C1 segment of cervical spinal cord (tissue), 14 donors: Measurements from ENCODE around the gene ZMIZ2.
"Not testable (repeated sequence)": the region's sequence is repeated elsewhere in the genome, so short reads cannot be mapped to it uniquely, and the experiment has no call there.

ENCODE experiments used
- DNase-seq, 14 donors: peaks; one replicate each; lab custom pipeline; 2025; lab: John Stamatoyannopoulos, UW

ZMIZ2 gene, protein sequence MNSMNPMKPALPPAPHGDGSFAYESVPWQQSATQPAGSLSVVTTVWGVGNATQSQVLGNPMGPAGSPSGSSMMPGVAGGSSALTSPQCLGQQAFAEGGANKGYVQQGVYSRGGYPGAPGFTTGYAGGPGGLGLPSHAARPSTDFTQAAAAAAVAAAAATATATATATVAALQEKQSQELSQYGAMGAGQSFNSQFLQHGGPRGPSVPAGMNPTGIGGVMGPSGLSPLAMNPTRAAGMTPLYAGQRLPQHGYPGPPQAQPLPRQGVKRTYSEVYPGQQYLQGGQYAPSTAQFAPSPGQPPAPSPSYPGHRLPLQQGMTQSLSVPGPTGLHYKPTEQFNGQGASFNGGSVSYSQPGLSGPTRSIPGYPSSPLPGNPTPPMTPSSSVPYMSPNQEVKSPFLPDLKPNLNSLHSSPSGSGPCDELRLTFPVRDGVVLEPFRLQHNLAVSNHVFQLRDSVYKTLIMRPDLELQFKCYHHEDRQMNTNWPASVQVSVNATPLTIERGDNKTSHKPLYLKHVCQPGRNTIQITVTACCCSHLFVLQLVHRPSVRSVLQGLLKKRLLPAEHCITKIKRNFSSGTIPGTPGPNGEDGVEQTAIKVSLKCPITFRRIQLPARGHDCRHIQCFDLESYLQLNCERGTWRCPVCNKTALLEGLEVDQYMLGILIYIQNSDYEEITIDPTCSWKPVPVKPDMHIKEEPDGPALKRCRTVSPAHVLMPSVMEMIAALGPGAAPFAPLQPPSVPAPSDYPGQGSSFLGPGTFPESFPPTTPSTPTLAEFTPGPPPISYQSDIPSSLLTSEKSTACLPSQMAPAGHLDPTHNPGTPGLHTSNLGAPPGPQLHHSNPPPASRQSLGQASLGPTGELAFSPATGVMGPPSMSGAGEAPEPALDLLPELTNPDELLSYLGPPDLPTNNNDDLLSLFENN

DNA sequence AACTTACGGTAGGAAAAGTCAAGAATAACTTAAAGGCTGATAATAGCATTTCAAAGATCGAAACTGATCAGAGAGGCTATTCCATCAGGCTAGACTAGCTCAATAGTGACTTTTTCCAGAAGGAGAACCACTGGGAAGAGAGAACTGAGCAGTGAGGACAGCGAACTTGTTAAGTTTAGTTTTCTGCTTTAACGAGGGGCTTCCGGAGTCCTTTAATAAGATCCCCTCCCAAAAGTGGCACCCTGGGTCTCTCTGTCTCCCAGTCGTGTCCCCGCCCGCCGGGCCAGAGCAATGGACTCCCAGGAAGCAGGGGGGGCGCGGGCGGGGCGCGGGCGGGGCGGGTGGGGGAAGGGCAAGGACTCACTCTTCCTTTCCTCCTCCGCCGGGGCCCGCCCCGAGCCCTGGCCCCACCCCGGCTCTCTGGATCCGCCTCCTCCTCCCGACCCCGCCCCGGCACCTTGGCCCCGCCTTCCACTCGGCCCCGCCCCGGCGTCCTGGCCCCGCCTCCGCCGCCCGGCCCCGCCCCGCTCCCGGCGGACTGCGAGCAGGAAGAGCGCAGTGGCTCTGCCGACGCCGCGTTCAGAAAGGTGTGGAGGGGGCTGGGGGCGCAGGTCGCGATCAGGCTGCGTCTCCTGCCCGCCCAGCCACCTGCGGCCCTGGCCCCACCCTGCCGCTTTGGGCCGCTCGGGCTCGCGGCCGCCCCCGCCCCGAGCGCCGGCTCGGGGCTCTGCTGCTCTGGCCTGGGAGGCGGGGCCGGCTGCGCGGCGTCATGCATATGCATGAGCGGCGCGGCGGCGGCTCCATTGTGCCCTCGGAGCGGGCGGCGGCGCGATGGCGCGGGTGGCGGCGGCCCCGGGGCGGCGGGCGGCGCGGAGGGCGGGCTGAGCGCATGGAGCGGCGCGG lies at the start of gene ZMIZ2:
TSS of gene ZMIZ2 (plus strand) at position 803 of the 903 bp plus-strand sequence. CDS start 7,403 bp downstream, outside the sequence.
- peak; percentile 45 to 96 (median 92) for DNase-seq

DNA sequence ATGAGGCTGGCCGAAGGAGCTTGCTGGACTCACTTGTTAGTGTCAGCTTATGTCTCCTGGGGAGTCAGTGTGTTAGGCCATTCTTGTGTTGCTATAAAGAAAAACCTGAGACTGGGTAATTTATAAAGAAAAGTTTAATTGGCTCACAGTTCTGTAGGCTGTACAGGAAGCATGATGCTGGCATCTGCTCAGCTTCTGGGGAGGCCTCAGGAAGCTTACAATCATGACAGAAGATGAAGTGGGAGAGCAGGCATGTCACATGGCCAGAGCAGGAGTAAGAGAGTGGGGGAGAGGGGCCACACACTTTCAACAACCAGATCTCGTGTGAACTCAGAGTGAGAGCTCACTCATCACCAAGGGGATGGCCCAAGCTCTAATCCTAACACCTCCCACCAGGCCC lies 49.0 kb upstream of the ZMIZ2 start:
- not testable (repeated sequence) for DNase-seq

DNA sequence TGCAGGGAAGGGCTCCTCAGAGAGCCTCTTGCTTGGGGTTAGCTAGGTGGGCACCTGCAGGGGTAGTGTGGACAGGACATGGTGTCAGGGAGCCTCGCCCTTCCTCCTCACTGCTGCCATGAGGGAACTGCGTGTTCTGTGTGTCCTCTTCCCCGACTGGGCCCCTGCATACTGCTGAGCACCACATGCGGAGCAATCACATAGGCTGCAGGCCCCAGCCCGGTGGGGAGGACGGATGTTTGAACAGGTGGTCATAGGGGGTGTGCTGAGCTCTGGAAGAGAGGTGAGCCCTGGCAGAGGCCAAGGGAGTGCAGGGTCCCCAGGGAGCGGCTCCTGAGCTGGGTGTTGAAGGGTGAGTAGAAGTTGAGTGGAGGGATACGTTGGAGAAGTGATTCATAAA lies 48.3 kb upstream of the ZMIZ2 start:
- DNase-seq, result no peak

DNA sequence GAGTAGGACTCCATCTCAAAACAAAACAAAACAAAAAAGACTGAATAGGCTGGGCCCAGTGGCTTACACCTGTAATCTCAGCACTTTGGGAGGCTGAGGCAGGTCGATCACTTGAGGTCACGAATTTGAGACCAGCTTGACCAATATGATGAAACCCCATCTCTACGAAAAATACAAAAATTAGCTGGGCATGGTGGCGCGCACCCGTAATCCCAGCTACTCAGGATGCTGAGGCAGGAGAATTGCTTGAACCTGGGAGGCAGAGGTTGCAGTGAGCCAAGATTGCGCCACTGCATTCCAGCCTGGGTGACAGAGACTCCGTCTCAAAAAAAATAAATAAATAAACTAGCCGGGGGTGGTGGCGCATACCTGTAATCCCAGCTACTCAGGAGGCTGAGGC lies 45.3 kb upstream of the ZMIZ2 start:
- DNase-seq, result not testable (repeated sequence)

DNA sequence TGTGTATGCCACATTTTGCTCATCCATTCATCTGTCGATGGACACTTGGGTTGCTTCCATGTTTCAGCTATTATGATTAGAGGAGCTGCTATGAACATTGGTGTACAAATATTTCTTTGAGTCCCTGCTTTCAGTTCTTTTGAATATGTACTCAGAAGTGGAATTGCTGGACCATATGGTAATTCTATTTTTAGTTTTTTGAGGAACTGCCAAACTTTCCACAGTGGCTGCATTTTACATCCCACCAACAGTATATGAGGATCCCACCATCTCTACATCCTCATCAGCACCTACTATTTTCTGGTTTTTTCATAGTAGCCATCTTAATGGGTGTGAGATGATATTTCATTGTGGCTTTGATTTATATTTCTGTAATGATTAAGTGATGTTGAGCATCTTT lies 44.7 kb upstream of the ZMIZ2 start:
- DNase-seq, result no peak

DNA sequence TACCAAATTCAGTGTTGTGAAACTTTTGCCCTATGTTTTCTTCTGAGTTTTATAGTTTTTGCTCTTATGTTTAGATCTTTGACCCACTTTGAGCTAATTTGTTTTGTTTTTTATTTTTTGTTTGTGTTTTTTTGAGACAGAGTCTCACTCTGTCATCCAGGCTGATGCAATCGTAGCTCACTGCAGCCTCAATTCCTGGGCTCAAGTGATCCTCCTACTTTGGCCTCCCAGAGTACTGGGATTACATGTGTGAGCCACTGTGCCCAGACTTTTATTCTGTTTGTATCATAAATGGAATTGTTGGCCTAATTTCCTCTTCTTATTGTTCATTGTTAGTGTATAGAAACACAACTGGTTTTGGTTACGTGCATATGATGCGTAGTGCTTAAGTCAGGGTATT lies 43.2 kb upstream of the ZMIZ2 start:
- no peak for DNase-seq

DNA sequence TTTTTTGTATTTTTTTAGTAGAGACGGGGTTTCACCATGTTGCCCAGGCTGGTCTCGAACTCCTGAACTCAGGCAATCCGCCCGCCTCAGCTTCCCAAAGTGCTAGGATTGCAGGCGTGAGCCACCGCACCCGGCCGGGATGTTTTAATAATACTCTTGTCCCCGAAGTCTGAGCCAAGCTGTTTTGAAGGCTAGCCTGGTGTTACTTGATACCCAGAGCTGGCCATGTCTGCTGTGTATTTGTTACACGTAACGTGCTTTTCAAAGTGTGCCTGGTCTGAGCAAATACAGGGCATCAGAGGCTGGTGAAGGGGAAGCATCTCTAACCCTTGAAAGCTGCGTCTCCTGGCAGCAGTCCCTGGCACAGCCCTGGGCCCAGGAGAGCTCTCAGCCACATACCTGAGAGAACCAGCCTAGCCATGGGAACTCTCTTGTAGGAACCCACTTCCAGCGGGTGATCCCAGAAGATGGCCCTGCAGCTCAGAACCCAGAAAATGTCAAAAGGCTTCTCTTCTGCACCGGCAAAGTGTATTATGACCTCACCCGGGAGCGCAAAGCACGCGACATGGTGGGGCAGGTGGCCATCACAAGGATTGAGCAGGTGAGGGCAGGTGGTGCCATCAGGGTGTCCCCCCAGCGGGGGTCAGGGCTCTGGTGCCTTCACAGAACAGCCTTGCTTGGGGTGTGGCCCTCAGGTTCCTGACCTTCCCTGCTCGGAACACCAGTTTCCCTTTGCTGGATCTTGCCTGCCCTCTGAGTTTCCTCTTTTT lies 41.7 kb upstream of the ZMIZ2 start:
- no peak for DNase-seq

DNA sequence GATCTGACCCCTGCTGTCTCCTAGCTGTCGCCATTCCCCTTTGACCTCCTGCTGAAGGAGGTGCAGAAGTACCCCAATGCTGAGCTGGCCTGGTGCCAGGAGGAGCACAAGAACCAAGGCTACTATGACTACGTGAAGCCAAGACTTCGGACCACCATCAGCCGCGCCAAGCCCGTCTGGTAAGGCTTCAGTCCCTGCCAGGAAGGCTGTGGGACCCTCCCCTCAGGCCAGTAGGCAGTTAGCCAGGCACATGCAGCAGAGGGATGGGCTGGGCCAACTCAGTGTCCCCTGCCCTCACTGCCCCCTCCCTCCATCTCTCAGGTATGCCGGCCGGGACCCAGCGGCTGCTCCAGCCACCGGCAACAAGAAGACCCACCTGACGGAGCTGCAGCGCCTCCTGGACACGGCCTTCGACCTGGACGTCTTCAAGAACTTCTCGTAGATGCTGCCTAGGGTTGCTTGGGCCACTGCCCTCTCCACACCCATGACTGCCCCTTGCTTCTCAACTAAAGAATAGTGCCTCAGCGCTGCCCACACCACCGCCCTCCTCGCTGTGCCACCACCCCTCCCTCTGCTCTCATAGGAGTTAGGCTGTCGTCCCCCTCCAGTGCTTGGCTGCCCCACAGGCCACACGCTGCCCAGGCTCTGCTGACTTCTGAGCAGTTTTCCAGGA lies 41.0 kb upstream of the ZMIZ2 start:
- DNase-seq, result no peak

DNA sequence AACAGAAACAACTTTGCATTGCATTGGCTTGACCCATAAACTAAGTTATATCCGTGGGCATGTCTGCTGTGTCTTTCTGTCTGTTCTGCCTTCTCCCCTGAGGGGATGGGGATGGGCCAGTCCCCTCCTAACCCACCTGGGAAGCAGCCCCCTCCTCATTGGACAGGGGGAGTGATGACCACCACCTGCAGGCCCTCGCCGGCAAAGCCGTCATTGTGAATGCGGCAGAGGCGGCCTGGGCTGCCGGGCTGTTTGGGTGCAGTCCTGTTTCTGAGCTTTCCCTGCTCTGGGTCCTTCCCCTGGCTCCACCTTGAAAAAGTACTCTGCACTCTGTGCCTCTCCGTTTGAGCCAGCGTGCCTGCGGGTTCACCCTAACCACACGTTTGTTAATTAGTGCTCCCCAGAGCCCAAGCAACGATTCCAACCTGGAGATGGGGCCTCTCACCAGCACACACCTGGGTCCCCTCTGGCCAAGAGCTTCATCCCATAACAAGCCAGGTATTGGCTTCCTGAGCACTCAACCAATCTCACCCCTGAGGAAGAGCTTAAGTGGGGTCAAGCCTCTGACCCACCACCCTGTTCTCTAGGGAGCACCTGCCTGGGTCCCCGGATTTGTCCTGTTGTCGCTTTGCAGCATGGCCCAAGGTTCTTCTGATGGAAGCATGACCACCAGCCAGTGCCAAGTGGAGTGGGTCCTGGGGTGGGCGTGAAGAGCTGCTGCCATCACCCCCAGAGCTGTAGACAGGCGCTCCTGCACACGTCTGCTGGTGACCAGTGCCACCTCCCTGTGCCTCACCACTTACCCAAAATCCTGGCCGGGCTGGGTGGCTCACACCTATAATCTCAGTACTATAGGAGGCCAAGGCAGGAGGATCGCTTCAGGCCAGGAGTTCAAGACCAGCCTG lies 39.4 kb upstream of the ZMIZ2 start:
- DNase-seq, result no peak

DNA sequence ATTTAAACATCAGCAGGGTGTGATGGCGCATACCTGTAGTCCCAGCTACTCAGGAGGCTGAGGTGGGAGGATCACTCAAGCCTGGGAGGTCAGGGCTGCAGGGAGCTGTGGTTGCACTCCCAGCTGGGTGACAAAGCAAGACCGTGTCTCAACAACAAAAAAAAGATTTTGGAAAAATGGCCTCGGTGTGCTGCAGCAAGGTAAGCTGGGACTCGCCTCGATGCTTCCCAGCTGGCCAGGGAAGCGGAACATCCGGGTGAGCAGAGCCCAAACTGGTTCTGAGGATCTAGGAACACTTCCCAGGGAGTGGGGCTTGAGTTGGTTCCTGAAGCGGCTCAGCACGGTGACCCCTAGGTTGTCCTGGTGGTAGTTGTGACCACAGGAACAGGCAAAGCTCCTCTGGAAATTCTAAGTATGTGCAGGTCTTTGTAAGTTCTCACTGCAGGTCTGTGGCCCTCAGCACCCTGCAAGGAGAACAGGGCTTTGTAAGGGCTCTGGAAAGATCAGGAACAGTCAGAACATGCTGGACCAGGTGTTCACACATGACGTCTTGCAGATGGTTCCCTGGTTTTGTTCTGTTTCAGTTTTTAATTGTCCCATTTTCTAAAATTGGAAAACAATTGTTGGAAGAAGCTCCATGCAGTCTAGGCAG lies 38.6 kb upstream of the ZMIZ2 start:
- no peak for DNase-seq

DNA sequence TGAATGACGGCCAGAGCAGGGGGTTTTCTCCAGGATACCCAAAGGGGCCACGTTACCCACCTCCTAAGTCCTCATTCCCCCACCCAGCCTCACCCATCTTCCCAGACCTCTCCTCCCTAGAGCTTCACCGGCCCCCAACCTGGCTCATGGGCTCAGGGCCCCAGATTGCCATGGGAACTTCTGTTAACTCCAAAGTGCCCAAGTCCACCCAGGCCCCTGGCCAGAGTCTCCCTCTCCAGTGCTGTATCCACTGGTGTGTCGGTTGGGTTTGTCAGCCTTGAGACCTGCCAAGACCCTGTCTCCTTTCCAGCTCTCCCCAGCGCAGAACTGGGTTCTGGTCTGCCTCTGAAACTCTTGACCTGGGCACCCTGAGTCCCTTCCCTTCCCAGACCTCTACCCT lies 37.1 kb upstream of the ZMIZ2 start:
- no peak for DNase-seq

DNA sequence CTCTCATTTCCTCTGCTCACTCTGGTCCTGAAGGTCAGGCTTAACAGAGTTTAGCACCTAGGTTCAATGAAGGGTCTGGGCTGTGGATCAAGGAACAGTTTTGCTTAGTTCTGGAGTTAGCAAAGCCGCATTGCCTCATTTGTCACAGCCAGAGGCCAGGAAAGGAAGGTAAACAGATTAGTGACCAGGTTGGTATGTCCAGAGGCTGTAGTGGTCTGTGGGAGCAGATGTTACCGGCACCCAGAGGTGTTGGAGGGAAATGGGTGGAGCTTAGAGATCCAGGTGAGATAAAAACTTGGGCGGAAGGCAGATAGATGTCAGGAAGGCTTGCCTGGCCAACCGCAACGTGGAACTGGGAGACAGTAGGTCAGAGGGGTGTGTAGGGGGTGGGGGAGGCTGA lies 36.6 kb upstream of the ZMIZ2 start:
- no peak for DNase-seq

DNA sequence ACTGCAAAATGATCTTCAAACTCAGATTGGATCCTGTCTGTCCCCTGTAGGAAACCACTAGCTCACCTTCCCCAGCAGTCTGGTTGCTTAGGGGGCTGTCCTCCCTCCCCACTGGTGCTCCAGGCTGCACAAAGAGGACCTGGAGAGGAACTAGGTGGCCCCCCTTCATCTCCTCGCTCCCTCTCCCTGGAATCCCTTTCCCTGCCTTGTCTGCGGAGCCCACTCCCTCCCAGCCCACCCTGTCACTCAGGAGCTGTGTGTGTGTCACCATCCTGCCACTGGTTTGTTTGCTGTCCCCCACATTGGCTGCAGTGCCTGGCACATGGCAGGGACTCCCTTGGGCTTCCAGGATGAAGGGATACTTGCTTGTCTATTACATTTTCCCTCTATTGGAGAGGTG lies 35.5 kb upstream of the ZMIZ2 start:
- DNase-seq, result no peak

DNA sequence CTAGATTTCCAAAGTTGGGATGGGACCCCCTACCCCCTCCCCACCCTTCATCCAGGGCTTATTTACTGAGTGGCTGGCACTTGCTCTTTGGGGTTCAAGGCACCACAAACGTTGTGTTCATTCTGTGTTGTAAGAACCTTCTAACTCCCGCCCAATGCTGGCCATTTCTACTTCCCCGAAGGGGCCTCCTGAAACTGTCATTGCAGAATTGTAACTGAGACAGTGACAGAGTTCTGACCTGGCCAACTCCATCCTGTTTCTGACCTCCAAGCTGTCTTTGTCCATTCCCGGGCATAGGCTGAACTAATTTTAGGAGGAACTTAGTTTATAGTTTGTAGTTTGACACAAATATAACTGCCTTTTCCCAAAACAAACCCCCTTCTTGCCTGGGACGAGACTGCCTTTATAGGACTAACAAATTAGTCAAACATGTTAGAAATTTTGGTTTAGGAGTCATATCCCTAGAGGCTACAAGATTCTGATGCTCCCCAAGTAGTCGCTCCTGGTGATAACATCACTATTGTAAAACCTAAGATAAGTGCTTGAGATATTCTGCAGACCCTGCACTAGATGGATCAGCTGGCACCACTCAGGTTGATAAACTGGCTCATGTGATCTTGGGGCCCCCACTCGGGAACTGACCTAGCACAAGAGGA lies 34.8 kb upstream of the ZMIZ2 start:
- no peak for DNase-seq

DNA sequence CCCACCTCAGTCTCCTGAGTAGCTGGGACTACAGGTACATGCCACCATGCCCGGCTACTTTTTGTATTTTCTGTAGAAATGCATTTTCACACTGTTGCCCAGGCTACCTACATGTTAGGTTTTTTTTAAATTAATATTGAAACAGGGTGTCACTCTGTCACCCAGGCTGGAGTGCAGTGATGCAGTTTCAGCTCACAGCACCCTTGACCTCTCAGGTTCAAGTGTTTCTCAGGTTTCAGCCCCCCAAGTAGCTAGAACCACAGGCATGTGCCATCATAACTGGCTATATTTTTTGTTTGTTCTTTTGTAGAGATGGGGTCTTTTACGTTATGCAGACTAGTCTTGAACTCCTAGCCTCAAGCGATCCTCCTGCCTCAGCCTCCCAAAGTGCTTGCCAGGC lies 32.4 kb upstream of the ZMIZ2 start:
- no peak for DNase-seq

DNA sequence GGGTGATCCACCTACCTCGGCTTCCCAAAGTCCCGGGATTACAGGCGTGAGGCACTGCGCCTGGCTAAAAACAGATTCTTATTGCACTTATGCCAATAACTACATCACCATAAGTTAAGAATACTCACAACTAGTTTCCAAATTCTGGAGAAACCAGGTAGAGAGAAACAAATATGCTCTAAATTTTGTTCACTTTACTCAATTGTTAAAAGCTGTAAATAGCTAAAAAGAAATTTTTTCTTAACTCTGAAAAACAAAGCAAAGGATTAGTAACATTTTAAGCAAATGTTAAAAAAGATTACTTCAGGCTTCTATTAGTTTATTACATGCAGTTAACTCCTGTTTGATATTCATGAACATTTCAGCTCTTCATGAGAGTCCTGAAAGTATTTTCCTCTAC lies 28.3 kb upstream of the ZMIZ2 start:
- DNase-seq, result no peak

DNA sequence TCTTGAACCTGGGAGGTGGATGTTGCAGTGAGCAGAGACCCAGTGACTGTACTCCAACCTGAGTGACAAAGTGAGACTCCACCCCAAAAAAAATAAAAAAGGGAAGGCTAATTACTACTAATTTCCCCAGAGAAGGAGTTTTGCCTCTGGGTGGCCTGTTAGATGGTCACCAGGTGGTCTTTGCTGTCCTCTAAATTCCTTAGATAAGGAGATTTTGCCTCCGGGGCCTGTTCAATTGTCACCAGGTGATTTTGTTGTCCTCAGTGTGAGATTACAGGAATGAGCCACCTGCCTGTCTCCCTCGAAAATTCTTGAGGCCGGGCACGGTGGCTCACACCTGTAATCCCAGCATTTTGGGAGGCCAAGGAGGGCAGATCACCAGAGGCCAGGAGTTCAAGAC lies 24.4 kb upstream of the ZMIZ2 start:
- DNase-seq, result no peak

DNA sequence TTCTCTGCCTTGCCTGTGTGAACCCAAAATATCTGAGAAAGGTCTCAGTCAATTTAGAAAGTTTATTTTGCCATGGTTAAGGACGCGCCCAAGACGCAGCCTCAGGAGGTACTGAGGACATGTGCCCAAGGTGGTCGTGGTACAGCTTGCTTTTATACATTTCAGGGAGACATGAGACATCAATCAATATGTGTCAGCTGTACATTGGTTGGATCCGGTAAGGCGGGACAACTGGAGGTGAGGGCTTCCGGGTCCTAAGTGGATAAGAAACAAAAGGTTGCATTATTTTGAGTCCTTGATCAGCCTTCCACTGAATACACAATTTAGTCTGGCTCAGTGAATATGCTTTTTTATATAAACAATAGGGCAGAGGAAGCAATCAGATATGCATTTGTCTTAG lies 22.4 kb upstream of the ZMIZ2 start:
- DNase-seq, result not testable (repeated sequence)
